GM19035 (cell line): ENCODE results near the gene OR7G2.
"Not testable (repeated sequence)": the region's sequence is repeated elsewhere in the genome, so short reads cannot be mapped to it uniquely, and the experiment has no call there.

Source experiments
- ATAC-seq: cut with Tn5 transposase; IDR thresholded peaks from one replicate; pipeline ENCODE4 v1.9.1; 2021; ENCODE audit not compliant: unreplicated experiment

OR7G2 gene

DNA sequence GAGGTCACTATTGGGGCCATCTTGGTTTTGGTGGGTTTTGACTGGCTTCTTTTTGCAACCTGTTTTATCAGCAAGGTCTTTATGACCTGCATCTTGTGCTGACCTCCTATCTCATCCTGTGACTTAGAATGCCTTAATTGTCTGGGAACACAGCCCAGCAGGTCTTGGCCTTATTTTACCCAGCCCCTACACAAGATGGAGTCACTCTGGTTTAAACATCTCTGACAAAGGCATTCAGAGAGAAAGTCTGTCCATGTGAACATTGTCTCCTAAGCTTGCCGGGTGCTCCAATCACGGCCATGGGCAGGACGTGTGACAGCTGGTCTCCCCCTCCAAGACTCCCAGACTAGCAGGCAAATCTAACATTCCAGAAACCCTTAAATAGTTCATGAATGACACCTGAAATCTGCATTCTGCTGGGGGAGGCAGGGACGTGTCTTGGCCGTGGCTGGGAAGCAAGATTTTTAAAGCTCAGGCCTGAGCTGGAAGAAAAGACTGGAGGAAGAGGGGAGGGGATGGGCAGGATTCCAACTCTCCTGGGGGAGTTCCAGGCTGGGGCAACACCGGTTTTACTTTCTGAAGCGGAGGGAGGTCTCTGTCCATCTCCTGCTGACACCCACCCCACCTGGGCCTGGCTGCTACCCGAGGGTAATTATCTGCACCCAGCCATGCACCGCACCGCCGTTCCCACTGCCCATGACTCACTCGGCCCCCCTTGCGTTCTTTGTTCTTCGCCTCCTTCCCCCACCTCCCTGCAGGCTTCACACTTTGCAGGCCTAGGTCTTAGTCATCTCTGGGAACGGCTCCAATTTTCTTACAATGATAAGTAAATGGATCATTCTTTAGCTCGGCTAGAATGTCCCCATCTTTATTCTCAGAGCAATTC is 32.0 kb downstream of the OR7G2 start:
- ATAC-seq: no peak

DNA sequence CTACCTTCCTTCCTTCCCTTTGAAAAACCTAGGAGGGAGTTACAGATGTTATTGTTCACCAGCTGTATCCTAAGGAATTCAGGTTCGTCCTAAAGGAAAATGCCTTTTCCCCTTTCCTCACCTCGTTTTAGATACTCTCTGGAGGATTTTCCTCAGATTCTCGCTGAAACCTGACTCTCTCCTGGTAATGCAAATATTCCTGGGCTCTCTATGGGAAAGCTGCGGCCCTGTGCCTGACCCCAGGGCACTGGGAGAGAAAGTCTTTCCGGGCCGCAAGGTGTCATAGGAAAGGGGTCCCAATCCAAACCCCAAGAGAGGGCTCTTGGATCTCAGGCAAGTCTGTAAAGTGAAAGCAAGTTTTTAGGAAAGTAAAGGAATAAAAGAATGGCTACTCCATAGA is 33.5 kb downstream of the OR7G2 start:
- ATAC-seq: no peak

DNA sequence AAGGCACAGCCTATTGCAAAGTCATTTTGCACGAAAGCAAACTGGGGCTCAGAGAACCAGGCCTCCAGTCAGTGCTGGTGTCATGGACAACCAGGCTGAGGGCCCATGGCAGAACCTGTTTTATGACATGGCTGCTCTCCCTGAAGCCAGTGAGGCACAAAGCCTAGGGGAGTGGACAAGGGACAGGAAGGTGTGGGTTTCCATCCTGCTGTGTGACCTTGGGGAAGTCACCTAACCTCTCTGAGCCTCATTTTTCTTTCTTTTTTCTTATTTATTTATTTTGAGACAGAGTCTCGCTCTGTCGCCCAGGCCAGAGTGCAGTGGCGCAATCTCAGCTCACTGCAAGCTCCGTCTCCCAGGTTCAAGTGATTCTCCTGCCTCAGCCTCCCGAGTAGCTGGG is 35.6 kb downstream of the OR7G2 start:
- ATAC-seq: not testable (repeated sequence)

DNA sequence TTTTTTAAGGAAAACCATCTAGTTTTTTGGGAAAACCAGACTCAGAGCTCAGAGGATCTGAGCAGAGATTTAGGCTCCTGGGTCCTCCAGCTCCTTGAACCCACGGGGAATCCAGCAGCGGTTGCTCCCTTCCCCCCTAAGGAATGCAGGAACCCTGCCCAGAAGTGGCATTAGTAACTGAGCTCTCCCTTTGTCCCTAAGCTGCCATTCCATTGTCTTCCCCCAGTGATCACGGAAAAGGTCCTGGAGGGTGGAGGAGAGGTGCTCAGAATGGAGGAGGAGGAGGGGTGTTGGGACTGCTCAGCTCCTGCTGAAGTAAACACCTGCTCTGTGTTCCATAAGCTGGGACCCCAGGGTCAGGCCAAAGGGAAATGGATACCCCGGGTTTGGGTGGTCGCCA is 37.2 kb downstream of the OR7G2 start:
- no peak for ATAC-seq

DNA sequence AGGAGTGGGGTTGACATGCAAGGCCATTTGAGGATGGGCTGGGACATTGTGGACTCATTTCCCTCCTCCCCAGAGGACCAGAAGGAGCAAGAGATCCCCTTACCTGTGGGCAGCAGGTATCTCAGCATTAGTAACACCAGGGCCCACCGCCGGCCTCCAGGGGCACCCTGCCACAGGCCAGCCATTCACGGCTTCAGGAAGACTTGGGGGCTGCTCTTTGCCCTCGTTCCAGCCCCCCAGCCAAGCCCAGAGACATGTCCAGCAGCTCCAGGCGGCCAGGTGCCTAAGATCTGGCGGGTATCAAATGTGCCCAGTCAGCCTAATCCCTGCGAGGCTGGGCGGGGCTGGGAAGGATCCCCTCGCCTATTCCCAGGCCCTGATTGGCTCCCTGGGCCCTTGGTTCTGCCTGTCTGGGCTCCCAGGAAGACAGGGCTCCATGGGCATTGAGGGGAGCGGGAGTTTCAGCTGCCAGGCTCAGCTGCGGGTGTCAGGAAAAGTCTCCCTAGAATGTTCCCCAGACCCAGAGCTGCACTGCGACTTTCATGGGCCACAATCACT is 41.7 kb downstream of the OR7G2 start:
- ATAC-seq: no peak

DNA sequence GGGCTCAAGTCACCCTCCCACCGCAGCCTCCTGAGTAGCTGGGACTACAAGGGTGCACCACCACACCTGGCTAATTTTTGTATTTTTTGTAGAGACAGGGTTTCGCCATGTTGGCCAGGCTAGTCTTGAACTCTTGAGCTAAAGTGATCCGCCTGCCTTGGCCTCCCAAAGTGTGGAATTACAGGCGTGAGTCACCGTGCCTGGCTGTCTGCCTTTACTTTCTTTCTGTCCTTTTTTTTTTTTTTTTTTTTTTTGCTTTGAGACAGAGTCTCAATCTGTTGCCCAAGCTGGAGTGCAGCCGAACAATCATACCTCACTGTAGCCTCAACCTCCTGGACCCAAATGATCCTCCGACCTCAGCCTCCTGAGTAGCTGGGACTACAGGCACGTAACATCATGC is 45.4 kb downstream of the OR7G2 start:
- ATAC-seq: no peak

DNA sequence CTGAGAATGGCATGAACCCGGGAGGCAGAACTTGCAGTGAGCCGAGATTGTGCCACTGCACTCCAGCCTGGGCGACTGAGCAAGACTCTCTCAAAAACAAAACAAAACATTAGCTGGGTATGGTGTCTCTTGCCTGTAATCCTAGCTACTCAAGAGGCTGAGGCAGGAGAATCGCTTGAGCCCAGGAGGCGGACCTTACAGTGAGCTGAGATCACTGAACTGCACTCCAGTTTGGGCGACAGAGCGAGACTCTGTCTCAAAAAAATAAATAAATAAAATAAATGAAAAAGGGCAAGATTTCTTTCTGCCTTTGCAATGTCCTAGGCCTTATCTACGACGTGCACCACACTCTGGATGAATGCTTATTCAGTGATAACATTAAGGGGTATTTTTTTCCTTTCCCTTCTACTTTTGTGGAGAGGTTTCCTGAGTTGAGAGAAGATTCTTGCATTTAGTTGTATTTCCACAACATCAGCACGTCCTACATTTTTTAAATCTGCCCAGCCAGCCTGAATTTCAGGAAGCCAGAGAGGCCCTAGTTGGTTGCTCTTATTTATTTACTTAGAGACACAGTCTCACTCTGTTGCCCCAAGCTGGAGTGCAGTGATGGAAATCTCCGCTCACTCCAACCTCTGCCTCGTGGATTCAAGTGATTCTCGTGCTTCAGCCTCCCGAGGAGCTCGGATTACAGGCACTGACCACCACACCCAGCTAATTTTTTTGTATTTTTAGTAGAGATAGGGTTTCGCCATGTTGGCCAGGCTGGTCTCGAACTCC is 46.5 kb downstream of the OR7G2 start:
- ATAC-seq: no peak

DNA sequence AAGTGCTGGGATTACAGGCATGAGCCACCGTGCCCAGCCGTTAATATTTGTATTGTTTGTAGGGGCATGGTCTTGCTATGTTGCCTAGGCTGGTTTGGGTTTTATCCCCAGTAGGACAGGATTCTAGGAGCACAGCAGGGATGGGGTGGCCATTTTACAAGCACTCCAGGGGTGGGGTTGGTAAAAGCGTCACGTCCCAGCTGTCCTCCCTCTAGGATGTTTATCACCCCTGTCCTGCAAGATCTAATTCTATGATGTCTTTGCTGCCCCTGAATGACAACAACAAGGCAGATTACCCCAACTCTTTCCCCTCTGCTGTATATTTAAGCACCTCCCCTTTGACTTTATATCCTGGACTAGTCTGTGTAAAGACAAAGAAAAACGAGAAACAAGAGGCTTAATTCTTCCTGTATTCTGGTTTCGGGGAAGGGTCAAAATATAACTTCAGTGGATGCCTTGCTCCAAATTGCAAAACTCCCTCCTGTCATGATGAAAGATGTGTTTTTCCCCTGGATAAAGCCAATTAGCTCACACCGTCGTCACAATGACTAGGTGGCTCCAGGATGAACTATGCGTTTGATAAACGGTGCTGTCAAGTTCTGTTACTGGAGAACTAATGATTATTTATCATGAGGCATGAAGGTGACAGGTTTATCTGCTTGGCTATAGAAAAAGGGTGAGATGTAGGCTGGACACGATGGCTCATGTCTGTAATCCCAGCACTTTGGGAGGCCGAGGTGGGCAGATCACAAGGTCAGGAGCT is 48.2 kb downstream of the OR7G2 start:
- no peak for ATAC-seq

DNA sequence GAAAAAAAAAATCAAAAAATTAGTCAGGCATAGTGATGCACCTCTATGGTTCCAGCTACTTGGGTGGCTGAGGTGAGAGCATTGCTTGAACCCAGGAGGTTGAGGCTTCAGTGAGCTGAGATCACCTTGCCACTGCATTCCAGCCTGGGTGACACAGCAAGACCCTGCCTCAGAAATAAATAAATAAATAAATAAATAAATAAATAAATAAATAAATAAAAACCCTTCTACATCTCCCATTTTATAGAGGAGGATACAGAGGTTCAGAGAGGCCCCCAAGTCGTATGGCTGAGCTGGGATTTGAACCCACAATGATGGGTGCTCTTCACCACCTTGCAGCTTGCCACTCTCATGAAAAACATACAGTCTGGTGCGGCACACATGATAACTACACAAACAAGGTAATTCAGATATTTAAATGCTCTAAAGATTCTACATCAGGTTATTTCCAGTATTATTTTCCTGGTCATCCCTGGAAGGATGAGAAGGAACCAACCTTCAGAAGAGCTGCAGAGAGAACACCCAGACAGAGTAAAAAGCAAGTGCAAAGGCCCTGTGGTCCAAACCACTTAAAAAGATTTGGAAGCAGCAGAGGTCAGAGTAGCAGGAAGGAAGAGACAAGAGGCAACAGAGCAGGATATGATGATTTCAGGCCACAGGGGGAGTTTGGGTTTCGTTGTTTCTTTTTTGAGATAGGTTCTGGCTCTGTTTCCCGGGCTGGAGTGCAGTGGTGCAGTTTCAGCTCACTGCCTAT is 49.6 kb downstream of the OR7G2 start:
- ATAC-seq: no peak

DNA sequence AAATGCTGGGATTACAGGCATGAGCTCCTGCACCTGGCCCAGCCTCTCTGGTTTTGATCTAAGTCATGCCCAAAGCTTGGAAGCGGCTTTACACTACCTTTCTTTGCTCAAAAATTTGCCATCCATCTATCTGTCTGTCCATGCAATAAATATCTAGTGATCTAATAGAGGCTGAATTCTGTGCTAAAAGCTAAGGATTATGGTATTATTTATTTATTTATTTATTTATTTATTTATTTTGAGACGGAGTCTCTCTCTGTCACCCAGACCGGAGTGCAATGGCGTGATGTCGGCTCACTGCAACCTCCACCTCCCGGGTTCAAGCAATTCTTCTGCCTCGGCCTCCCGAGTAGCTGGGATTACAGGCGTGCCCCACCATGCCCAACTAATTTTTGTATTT is 51.1 kb downstream of the OR7G2 start:
- not testable (repeated sequence) for ATAC-seq

DNA sequence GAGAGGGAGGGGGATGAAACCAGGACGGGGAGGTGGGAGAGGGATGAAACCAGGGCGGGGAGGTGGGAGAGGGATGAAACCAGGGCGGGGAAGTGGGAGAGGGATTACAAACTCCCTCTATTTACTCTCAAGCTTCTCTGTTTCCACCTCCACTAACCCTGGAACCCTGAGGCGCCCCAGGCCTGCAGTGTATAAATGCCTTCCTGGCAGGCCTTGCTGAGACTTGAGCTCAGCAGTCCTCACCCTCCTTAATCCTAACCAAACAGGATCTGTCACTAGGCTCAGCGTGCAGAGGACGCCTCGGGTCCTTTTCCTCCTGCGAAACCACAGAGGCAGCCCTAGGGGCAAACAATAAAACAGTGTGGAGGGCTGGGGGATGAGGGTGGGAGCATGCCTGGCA is 52.5 kb downstream of the OR7G2 start:
- ATAC-seq: no peak

DNA sequence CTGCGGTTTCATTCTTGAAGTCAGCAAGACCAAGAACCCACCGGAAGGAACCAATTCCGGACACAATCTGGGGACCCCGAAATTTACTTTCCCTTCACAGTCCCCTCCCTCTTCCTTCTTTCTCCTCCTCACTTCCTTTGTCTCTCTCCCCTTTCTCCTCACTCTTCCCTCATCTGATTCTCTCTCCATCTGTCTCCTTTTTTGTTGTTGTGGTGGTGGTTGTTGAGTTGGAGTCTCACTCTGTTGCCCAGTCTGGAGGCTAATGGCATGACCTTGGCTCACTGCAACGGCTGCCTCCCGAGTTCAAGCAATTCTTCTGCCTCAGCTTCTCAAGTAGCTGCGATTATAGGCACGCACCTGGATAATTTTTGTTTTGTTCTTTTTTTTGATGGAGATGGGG is 53.1 kb downstream of the OR7G2 start:
- no peak for ATAC-seq

DNA sequence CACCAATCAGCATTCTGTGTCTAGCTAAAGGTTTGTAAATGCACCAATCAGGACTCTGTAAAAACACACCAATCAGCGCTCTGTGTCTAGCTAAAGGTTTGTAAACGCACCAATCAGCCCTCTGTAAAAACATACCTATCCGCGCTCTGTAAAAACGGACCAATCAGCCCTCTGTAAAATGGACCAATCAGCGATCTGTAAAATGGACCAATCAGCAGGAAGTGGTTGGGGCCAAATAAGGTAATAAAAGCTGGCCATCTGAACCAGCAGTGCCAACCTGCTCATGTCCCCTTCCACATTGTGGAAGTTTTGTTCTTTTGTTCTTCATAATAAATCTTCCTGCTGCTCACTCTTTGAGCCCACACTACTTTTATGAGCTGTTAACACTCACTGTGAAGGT is 53.6 kb downstream of the OR7G2 start:
- ATAC-seq: not testable (repeated sequence)

DNA sequence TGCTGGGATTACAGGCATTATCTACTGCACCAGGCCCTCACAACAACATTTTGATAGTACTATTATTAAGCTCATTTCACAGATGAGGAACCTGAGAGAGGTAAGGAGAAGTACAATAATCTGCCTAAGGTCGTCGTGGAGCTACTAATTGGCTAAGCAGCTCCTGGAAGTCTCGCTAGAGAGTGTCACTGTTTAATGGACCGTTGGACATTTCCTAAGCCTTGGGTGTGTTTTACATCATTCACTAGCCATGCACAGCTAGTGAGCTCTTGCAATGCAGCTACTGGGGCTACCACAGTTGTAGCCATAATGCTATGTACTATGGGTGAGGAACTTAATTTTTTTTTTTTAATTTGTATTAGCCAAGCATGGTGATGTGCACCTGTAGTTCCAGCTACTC is 54.4 kb downstream of the OR7G2 start:
- no peak for ATAC-seq
